ENCODE results near the gene POU2F3. TPM values are rescaled to one million over a fixed set of nuclear protein-coding genes. Genes with fewer than 3 reads are reported as not detected.

Gene POU2F3
- total and polyA plus RNA-seq, 2 experiments from 2014 or later = not detected

DNA sequence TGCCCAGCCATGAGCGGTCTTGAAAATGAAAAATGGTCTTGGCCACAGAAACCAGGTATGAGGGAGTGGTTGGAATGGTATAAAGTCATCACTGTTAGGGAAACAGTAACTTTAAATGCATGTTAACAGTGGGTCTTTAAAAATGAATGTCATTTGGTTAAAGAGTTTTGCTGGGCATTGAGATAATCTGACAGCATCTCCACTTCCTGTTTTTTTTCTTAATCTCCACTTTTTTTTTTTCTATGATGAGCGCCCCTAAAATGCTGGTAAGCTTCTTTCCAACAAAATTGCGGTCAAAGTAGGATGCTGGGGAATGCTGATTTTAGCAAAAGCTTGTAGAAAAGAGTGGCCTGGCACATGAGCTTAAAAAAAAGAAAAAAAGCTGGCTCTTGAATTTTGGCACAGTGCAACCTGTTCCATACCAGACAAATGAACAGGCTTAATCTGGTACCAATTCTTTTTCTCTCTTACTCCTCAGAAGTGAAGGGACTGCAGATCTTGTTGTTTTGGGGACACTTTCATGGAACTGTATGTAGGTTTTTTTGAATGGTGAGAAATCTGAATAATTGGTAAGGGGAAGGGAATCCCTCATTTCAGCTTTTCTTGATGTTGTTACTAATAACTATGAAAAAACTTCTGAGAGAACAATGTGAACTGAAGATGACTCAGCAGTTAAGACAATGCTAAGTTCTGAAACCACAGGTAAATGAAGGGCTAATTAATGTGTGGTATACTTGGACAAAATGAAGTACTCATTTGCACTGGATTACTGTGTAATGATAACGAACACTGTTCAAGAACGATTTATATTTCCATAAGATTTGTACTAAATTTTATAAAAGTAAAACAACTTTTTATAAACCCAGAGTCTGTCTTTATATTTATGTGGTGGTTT is 93.1 kb downstream of the POU2F3 start:
- Histone ChIP-seq H4K20me1 (ENCODE audit: insufficient read depth) (no peaks in the 10 kb centered on the region), H3K4me2 (ENCODE audit: unreplicated experiment) (peak overlapping the region; percentile 21), H3K9ac (peak overlapping the region; percentile 27), H3K4me3 (peak overlapping the region; percentile 28; the same call in 1 of the 2 replicates), H3K79me2 (ENCODE audit: insufficient read depth) (peaks cover 28% of the 10 kb centered on the region), H3F3A (ENCODE audit: insufficient read depth) (peaks cover 76% of the 10 kb centered on the region), H3K27ac (peak overlapping the region; percentile 76), H3K9me3 (ENCODE audit: low read depth) (no peaks in the 10 kb centered on the region), H3K36me3 (ENCODE audit: low read depth) (0 out of 2 replicates have a peak, but pooled peaks cover 5% of the 10 kb centered on the region), H3K9me2 (ENCODE audit: insufficient read depth) (no peaks in the 10 kb centered on the region), H3K27me3 (replicated peaks; ENCODE audit: insufficient read depth) (no peaks in the 10 kb centered on the region), H2AFZ (no peak overlapping the region), H3K4me1 (ENCODE audit: insufficient read depth) (peaks cover 38% of the 10 kb centered on the region)
- in situ Hi-C loops (cut with MboI) = no loop called here
- DNase-seq = peak; percentile 75
- TF ChIP-seq EZH2phosphoT487 (IDR thresholded peaks at IDR 0.05; ENCODE audit: insufficient read depth, low read depth) = no peak
- no peak for TF ChIP-seq EZH2 (IDR thresholded peaks at IDR 0.05; ENCODE audit: insufficient read depth, poor library complexity, severe bottlenecking)
- WGBS, 2 experiments (ENCODE audit: low coverage in 1 of 2, low lambda C conversion rate in 2 of 2, missing lambda C conversion rate in 2 of 2) = 51 to 54% methylated on average over 5 of the region's 5 CpGs

DNA sequence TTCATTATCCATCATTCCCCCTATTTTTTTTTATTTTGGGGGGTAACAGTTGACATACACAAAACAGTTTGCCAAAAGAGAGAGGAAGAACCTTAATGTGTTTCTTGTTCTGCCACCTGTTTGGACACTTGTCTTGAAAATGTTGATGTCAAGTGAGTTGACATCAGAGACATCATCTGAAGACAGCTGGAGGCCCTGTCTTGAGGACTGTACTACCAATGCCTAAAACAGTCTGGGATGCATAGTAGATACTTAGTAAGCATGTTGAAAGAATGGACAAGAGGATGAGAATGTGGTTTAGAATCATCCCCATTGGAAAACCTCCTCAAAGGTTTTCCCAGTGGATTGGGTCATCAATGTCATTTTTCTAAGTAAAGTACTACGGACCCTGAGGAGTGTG is 93.9 kb downstream of the POU2F3 start:
- in situ Hi-C loops (cut with MboI) = no loop called here
- DNase-seq = no peak
- H3K27me3 ChIP-seq (replicated peaks; ENCODE audit: insufficient read depth) = no peaks in the 10 kb centered on the region
- H3K9me2 ChIP-seq (ENCODE audit: insufficient read depth) = no peaks in the 10 kb centered on the region
- peak overlapping the region; percentile 21 for H3K4me2 ChIP-seq (ENCODE audit: unreplicated experiment)
- H3K27ac ChIP-seq = peak overlapping the region; percentile 76
- 0 out of 2 replicates have a peak, but pooled peaks cover 5% of the 10 kb centered on the region for H3K36me3 ChIP-seq (ENCODE audit: low read depth)
- 92 to 100% methylated on average over 1 of the region's 1 CpG for WGBS, 2 experiments (ENCODE audit: low coverage in 1 of 2, low lambda C conversion rate in 2 of 2, missing lambda C conversion rate in 2 of 2)
- peaks cover 38% of the 10 kb centered on the region for H3K4me1 ChIP-seq (ENCODE audit: insufficient read depth)
- no peak overlapping the region for H2AFZ ChIP-seq
- peak overlapping the region; percentile 27; the same call in 1 of the 2 replicates for H3K9ac ChIP-seq
- peak overlapping the region; percentile 17; the same call in 1 of the 2 replicates for H3K4me3 ChIP-seq
- H4K20me1 ChIP-seq (ENCODE audit: insufficient read depth) = no peaks in the 10 kb centered on the region
- no peak for TF ChIP-seq EZH2 (IDR thresholded peaks at IDR 0.05; ENCODE audit: insufficient read depth, poor library complexity, severe bottlenecking)
- TF ChIP-seq EZH2phosphoT487 (IDR thresholded peaks at IDR 0.05; ENCODE audit: insufficient read depth, low read depth) = no peak
- H3K79me2 ChIP-seq (ENCODE audit: insufficient read depth) = peaks cover 30% of the 10 kb centered on the region
- peaks cover 81% of the 10 kb centered on the region for H3F3A ChIP-seq (ENCODE audit: insufficient read depth)
- H3K9me3 ChIP-seq (ENCODE audit: low read depth) = no peaks in the 10 kb centered on the region

DNA sequence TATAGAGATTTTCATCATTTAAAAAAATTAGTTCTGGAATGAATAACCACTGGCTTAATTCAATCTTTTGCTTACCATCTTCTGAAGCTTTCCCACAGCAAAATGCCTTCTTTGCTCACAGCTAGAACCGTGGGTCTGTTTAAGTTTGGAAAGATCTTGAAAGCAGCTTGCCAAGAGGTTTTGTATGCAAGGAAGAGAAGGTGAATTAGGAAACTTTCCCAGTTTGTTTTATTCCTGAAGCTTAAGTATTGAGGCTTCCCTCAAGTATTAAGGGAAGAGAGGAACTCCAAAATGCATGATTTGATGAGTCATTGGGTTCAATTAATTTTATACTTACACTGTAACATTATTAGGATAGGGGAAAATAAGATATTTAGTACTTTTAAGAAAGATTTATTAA is 94.4 kb downstream of the POU2F3 start:
- TF ChIP-seq EZH2phosphoT487 (IDR thresholded peaks at IDR 0.05; ENCODE audit: insufficient read depth, low read depth) = no peak
- no peak for TF ChIP-seq EZH2 (IDR thresholded peaks at IDR 0.05; ENCODE audit: insufficient read depth, poor library complexity, severe bottlenecking)
- in situ Hi-C loops (cut with MboI) = no loop called here
- no peak overlapping the region for H3K4me2 ChIP-seq (ENCODE audit: unreplicated experiment)
- WGBS, 2 experiments (ENCODE audit: low coverage in 1 of 2, low lambda C conversion rate in 2 of 2, missing lambda C conversion rate in 2 of 2) = 10 to 13% methylated on average over 1 of the region's 1 CpG
- peaks cover 35% of the 10 kb centered on the region for H3K79me2 ChIP-seq (ENCODE audit: insufficient read depth)
- H3K9me3 ChIP-seq (ENCODE audit: low read depth) = no peaks in the 10 kb centered on the region
- H3K27ac ChIP-seq = peak overlapping the region; percentile 76; the same call in 1 of the 2 replicates
- no peaks in the 10 kb centered on the region for H3K9me2 ChIP-seq (ENCODE audit: insufficient read depth)
- DNase-seq = no peak
- no peak overlapping the region for H2AFZ ChIP-seq
- 0 out of 2 replicates have a peak, but pooled peaks cover 5% of the 10 kb centered on the region for H3K36me3 ChIP-seq (ENCODE audit: low read depth)
- H4K20me1 ChIP-seq (ENCODE audit: insufficient read depth) = no peaks in the 10 kb centered on the region
- no peaks in the 10 kb centered on the region for H3K27me3 ChIP-seq (replicated peaks; ENCODE audit: insufficient read depth)
- peaks cover 43% of the 10 kb centered on the region for H3K4me1 ChIP-seq (ENCODE audit: insufficient read depth)
- H3K4me3 ChIP-seq = no peak overlapping the region
- peaks cover 83% of the 10 kb centered on the region for H3F3A ChIP-seq (ENCODE audit: insufficient read depth)
- H3K9ac ChIP-seq = no peak overlapping the region

GRCh38 chr11:120334894-120335462 is 95.0 kb downstream of the POU2F3 start:
- Histone ChIP-seq H4K20me1 (ENCODE audit: insufficient read depth) (no peaks in the 10 kb centered on the region), H3K4me1 (ENCODE audit: insufficient read depth) (peaks cover 49% of the 10 kb centered on the region), H3K4me2 (ENCODE audit: unreplicated experiment) (peak overlapping the region; percentile 93), H3K79me2 (ENCODE audit: insufficient read depth) (peaks cover 41% of the 10 kb centered on the region), H3K36me3 (ENCODE audit: low read depth) (0 out of 2 replicates have a peak, but pooled peaks cover 2% of the 10 kb centered on the region), H2AFZ (peak overlapping the region; percentile 89), H3K9me3 (ENCODE audit: low read depth) (no peaks in the 10 kb centered on the region), H3K4me3 (peak overlapping the region; percentile 96), H3K27ac (peak overlapping the region; percentile 82), H3F3A (ENCODE audit: insufficient read depth) (peaks cover 82% of the 10 kb centered on the region), H3K9ac (peak overlapping the region; percentile 90), H3K27me3 (replicated peaks; ENCODE audit: insufficient read depth) (no peaks in the 10 kb centered on the region), H3K9me2 (ENCODE audit: insufficient read depth) (no peaks in the 10 kb centered on the region)
- peak; percentile 84 for DNase-seq
- no peak for TF ChIP-seq EZH2 (IDR thresholded peaks at IDR 0.05; ENCODE audit: insufficient read depth, poor library complexity, severe bottlenecking)
- TF ChIP-seq EZH2phosphoT487 (IDR thresholded peaks at IDR 0.05; ENCODE audit: insufficient read depth, low read depth) = no peak
- in situ Hi-C loops (cut with MboI) = no loop called here
- WGBS, 2 experiments (ENCODE audit: low coverage in 1 of 2, low lambda C conversion rate in 2 of 2, missing lambda C conversion rate in 2 of 2) = 1% methylated on average over 8 of the region's 8 CpGs
